Measurements from ENCODE around the gene CLDN22. TPM values are rescaled to one million over a fixed set of nuclear protein-coding genes. Genes with fewer than 3 reads are reported as not detected.

Gene CLDN22
- total RNA-seq, 1 donor from 2014 or later, result not detected

- H3K27me3 ChIP-seq (ENCODE audit: low read depth), result no peaks in the 10 kb centered on the region
- H3K27ac ChIP-seq (replicated peaks), result no peak overlapping the region
- peaks cover 8% of the 10 kb centered on the region for H3K4me1 ChIP-seq
- intact Hi-C loops (cut with micrococcal nuclease), result no loop called here
- H3K9me3 ChIP-seq (replicated peaks), result no peaks in the 10 kb centered on the region
- H3K4me3 ChIP-seq, result no peak overlapping the region
- no peak for DNase-seq
- H3K36me3 ChIP-seq, result peaks cover 14% of the 10 kb centered on the region
- no peak for TF ChIP-seq CTCF (IDR thresholded peaks at IDR 0.05; ENCODE audit: borderline replicate concordance)
Observed at GRCh38 chr4:183304538-183304937, 15.5 kb downstream of the CLDN22 start.

- Histone ChIP-seq H3K9me3 (replicated peaks) (no peaks in the 10 kb centered on the region), H3K4me1 (peaks cover 8% of the 10 kb centered on the region), H3K27ac (replicated peaks) (no peak overlapping the region), H3K4me3 (no peak overlapping the region), H3K36me3 (peaks cover 14% of the 10 kb centered on the region), H3K27me3 (ENCODE audit: low read depth) (no peaks in the 10 kb centered on the region)
- no peak for TF ChIP-seq CTCF (IDR thresholded peaks at IDR 0.05; ENCODE audit: borderline replicate concordance)
- no peak for DNase-seq
- intact Hi-C loops (cut with micrococcal nuclease), result no loop called here
Observed at GRCh38 chr4:183304067-183304466, 16.0 kb downstream of the CLDN22 start.

GRCh38 chr4:183303301-183303700, 16.8 kb downstream of the CLDN22 start:
- no peaks in the 10 kb centered on the region for H3K9me3 ChIP-seq (replicated peaks)
- no peak overlapping the region for H3K27ac ChIP-seq (replicated peaks)
- H3K36me3 ChIP-seq, result peaks cover 18% of the 10 kb centered on the region
- intact Hi-C loops (cut with micrococcal nuclease), result no loop called here
- H3K4me3 ChIP-seq, result no peak overlapping the region
- TF ChIP-seq CTCF (IDR thresholded peaks at IDR 0.05; ENCODE audit: borderline replicate concordance), result no peak
- peaks cover 8% of the 10 kb centered on the region for H3K4me1 ChIP-seq
- no peaks in the 10 kb centered on the region for H3K27me3 ChIP-seq (ENCODE audit: low read depth)
- no peak for DNase-seq

- peaks cover 30% of the 10 kb centered on the region for H3K36me3 ChIP-seq
- intact Hi-C loops (cut with micrococcal nuclease), result no loop called here
- TF ChIP-seq CTCF (IDR thresholded peaks at IDR 0.05; ENCODE audit: borderline replicate concordance), result no peak
Observed at GRCh38 chr4:183300655-183301054, 19.4 kb downstream of the CLDN22 start.

GRCh38 chr4:183300070-183300469, 20.0 kb downstream of the CLDN22 start:
- H3K27me3 ChIP-seq (ENCODE audit: low read depth), result no peaks in the 10 kb centered on the region
- intact Hi-C loops (cut with micrococcal nuclease), result no loop called here
- no peak for DNase-seq
- H3K9me3 ChIP-seq (replicated peaks), result no peaks in the 10 kb centered on the region
- TF ChIP-seq CTCF (IDR thresholded peaks at IDR 0.05; ENCODE audit: borderline replicate concordance), result no peak
- H3K27ac ChIP-seq (replicated peaks), result no peak overlapping the region
- no peak overlapping the region for H3K4me3 ChIP-seq
- H3K36me3 ChIP-seq, result peaks cover 33% of the 10 kb centered on the region
- peaks cover 8% of the 10 kb centered on the region for H3K4me1 ChIP-seq

More at GRCh38 chr4:183300655-183301054, 19.4 kb downstream of the CLDN22 start:
- H3K4me3 ChIP-seq, result no peak overlapping the region
- H3K27ac ChIP-seq (replicated peaks), result no peak overlapping the region
- no peaks in the 10 kb centered on the region for H3K27me3 ChIP-seq (ENCODE audit: low read depth)
- peaks cover 8% of the 10 kb centered on the region for H3K4me1 ChIP-seq
- no peaks in the 10 kb centered on the region for H3K9me3 ChIP-seq (replicated peaks)
- DNase-seq, result no peak

GRCh38 chr4:183299464-183299863, 20.6 kb downstream of the CLDN22 start:
- Histone ChIP-seq H3K36me3 (peaks cover 35% of the 10 kb centered on the region), H3K9me3 (replicated peaks) (no peaks in the 10 kb centered on the region), H3K27ac (replicated peaks) (no peak overlapping the region), H3K4me3 (no peak overlapping the region), H3K4me1 (peaks cover 8% of the 10 kb centered on the region), H3K27me3 (ENCODE audit: low read depth) (no peaks in the 10 kb centered on the region)
- no peak for TF ChIP-seq CTCF (IDR thresholded peaks at IDR 0.05; ENCODE audit: borderline replicate concordance)
- intact Hi-C loops (cut with micrococcal nuclease), result no loop called here
- DNase-seq, result no peak

Measured in left ventricle myocardium inferior (tissue), 1 donor.